DMS153 treated with DMSO at 0.1 percent for 48 hours (cell line): ENCODE results near the gene KRTAP10-11.
"Not testable (repeated sequence)": the region's sequence is repeated elsewhere in the genome, so short reads cannot be mapped to it uniquely, and the experiment has no call there.

Experiments
- DNase-seq: peaks from one replicate; lab custom pipeline; 2025; ENCODE audit not compliant: unreplicated experiment; lab: John Stamatoyannopoulos, UW

The KRTAP10-11 gene

DNA sequence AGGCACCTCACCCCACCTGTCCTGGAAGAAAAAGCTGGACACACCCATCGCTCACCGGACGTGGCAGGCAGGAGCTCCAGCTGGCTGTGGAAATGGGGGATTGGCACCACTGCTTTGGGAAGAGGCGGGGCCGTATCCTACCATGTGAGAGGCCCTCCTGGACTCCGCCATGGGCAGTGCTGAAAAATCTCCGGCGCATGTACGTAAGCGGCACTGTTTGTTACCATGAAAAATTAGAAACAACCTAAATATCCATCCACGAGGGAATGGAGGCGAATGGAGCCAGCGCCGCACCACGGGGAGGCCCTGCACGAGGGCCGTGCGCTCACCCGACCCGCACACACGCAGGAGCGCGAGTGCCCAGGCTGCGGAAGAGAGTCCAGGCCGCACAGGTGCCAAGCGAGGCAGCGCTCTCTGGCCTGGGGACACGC is 31.2 kb upstream of the KRTAP10-11 start:
- no peak for DNase-seq

DNA sequence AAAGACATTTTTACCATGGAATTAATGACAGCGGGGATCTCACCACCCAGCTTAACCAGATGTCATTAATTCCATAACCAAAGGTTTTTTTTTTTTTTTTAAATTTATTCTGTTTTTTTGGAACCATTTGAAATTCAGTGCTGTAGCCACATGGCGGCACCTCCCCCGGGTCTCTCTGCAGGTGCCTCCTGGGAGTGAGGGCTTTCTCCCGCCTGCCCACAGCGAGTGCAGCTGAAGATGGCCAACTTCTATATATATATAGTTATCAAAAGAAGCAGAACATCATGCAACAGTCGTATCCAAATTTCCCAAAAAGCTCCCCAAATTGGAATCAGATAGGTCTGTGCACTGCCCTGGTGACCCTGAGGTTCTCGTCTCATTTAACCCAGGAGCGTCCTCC is 30.7 kb upstream of the KRTAP10-11 start:
- no peak for DNase-seq

GRCh38 chr21:44615911-44616590 is 30.2 kb upstream of the KRTAP10-11 start:
- no peak for DNase-seq

- no peak for DNase-seq
Measured at GRCh38 chr21:44616591-44616926, 29.7 kb upstream of the KRTAP10-11 start.

DNA sequence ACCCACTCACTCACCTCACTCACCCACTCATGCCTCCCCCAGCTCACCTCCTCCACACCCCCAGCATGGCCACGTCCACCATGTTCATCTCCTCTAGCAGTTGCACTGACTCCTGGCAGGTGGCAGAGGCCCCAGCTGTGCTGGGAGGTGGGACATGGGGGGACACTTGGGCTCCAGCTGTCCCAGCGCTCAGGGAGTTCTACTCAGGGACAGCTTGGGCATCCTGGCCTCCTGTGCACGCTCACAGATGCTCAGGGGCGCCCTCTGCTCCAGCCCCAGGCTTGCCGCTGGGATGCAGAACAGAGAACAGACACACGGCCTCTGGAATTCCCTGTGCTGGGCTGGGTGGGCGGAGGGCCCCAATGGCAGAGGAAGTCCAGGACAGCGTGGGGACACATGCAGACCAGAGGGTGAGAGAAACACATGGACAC is 29.1 kb upstream of the KRTAP10-11 start:
- no peak for DNase-seq

GRCh38 chr21:44618504-44618903 is 27.7 kb upstream of the KRTAP10-11 start:
- no peak for DNase-seq

DNA sequence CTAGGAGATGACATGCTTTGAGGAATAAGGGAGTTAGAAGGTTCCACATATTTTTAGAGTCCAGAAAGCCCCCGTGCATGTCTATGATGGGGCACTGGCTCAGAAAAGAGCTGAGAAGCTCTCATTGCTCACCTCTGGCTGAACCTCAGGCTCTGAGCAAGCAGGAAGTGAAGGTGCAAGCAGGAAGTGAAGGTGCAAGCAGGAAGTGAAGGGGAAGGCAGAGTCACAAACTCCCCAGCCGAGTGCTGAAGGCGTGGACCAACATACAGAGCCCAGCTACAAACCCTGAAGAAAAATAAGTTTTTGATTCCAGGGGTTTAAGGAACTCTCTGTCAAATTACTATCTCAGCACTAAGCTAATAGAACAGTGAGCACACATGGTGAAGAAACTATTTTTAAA is 27.3 kb upstream of the KRTAP10-11 start:
- DNase-seq = no peak

GRCh38 chr21:44619886-44620285 is 26.3 kb upstream of the KRTAP10-11 start:
- DNase-seq = no peak

DNA sequence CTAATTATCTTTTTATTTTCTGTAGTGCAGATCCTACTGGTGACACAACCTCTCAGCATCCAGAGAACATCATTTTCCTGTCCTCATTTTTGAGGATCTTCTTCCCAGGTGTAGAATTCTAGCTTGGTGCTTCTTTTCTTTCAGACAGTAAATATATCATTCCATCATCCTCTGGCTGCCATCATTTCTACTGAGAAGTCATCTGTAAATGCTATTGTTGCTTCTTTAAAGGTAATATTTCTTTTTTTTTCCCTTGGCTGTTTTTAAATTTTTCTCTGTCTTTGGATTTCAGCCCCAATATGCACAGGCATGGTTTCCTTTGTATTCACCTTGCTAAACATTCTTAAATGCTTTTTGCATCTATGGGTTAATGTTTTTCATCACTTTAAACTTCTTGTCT is 22.6 kb upstream of the KRTAP10-11 start:
- no peak for DNase-seq

GRCh38 chr21:44625756-44626155 is 20.5 kb upstream of the KRTAP10-11 start:
- no peak for DNase-seq

- DNase-seq = no peak
Measured at GRCh38 chr21:44626262-44626661, 20.0 kb upstream of the KRTAP10-11 start.

DNA sequence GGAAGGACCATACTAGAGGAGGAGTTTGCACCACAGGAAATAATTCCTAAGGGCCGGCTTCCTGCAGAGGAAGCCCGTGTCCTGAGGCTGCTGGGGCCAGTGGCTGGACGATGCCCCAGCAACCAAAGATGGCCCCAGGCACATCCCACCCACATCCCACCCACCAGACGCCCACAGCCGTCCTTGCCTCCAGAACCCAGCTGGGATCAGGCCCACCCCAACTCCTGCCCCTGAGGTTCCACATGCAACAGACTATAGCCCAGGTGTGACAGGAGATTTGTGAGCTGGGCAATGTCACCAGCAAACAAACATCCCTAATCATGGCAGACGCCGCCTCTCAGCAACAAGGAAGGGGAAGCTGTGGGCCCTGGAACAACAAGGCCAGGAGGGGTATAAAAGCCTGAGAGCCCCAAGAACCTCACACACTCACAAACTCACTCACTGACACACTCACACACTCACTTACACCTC is 19.5 kb upstream of the KRTAP10-11 start, which contains the start of gene KRTAP10-9:
KRTAP10-9 (plus strand) TSS at position 421 of the 471 bp plus-strand sequence. CDS start 79 bp downstream, outside the sequence.
- DNase-seq = no peak

DNA sequence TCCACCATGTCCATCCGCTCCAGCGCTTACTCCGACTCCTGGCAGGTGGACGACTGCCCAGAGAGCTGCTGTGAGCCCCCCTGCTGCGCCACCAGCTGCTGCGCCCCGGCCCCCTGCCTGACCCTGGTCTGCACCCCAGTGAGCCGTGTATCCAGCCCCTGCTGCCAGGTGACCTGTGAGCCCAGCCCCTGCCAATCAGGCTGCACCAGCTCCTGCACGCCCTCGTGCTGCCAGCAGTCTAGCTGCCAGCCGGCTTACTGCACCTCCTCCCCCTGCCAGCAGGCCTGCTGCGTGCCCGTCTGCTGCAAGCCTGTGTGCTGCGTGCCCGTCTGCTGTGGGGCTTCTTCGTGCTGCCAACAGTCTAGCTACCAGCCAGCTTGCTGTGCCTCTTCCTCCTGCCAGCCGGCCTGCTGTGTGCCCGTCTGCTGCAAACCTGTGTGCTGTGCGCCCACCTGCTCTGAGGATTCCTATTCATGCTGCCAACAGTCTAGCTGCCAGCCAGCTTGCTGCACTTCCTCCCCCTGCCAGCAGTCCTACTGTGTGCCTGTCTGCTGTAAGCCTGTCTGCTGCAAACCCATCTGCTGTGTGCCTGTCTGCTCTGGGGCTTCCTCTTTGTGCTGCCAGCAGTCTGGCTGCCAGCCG is 18.9 kb upstream of the KRTAP10-11 start:
- not testable (repeated sequence) for DNase-seq

GRCh38 chr21:44627831-44628233 is 18.4 kb upstream of the KRTAP10-11 start:
- not testable (repeated sequence) for DNase-seq

GRCh38 chr21:44628707-44629391 is 17.4 kb upstream of the KRTAP10-11 start:
- no peak for DNase-seq

DNA sequence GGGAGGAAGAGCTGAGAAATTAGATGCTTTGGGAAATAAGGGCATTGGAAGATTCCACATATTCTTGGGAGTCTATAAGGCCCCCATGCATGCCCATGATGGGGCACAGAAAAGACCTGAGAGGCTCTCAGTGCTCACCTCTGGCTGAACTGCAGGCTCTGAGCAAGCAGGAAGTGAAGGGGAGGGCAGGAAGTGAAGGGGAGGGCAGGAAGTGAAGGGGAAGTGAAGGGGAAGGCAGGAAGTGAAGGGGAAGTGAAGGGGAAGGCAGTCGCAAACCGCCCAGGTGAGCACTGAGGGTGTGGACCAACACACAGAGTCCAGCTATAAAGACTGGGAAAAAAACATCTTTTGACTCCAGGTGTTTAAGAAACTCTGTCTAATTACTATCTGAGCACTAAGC is 15.8 kb upstream of the KRTAP10-11 start:
- no peak for DNase-seq

GRCh38 chr21:44632067-44632466 is 14.1 kb upstream of the KRTAP10-11 start:
- DNase-seq = no peak

- DNase-seq = no peak
Measured at GRCh38 chr21:44636209-44637017, 9.8 kb upstream of the KRTAP10-11 start.

GRCh38 chr21:44637018-44637850 is 9.0 kb upstream of the KRTAP10-11 start, which contains the start of gene KRTAP10-10:
Gene KRTAP10-10, plus strand, starts transcription at chr21:44637356. Its CDS starts 62 bp downstream, at chr21:44637418.
- no peak for DNase-seq

- not testable (repeated sequence) for DNase-seq
Measured at GRCh38 chr21:44637851-44638348, 8.3 kb upstream of the KRTAP10-11 start.
